ENCODE measurements around the gene GAS2L3.
A peak's percentile ranks its signal among the peaks of the same experiment; 100 is the strongest.

The GAS2L3 gene

GRCh38 chr12:100656856-100657255 is 83.4 kb downstream of the GAS2L3 start:
- no peak for DNase-seq

GRCh38 chr12:100661300-100661951 is 87.9 kb downstream of the GAS2L3 start:
- no peak for DNase-seq

GRCh38 chr12:100666588-100666987 is 93.1 kb downstream of the GAS2L3 start:
- DNase-seq = no peak

GRCh38 chr12:100668945-100669536 is 95.6 kb downstream of the GAS2L3 start:
- peak in 49 of 56 donors; percentile 3 to 82 (median 25) for DNase-seq

- no peak for DNase-seq
Observed at GRCh38 chr12:100669922-100670321, 96.4 kb downstream of the GAS2L3 start.

GRCh38 chr12:100671396-100672074 is 98.1 kb downstream of the GAS2L3 start:
- no peak for DNase-seq

- DNase-seq = peak in 1 of 56 donors; percentile 3
Observed at GRCh38 chr12:100672075-100672592, 98.7 kb downstream of the GAS2L3 start.

GRCh38 chr12:100674036-100674888 is 100.8 kb downstream of the GAS2L3 start:
- DNase-seq = no peak
